DMS79 (cell line): ENCODE results near the gene KCNK2.

ENCODE experiments used
- DNase-seq: peaks from one replicate; lab custom pipeline; 2025; lab: John Stamatoyannopoulos, UW

The KCNK2 gene, protein sequence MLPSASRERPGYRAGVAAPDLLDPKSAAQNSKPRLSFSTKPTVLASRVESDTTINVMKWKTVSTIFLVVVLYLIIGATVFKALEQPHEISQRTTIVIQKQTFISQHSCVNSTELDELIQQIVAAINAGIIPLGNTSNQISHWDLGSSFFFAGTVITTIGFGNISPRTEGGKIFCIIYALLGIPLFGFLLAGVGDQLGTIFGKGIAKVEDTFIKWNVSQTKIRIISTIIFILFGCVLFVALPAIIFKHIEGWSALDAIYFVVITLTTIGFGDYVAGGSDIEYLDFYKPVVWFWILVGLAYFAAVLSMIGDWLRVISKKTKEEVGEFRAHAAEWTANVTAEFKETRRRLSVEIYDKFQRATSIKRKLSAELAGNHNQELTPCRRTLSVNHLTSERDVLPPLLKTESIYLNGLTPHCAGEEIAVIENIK

DNA sequence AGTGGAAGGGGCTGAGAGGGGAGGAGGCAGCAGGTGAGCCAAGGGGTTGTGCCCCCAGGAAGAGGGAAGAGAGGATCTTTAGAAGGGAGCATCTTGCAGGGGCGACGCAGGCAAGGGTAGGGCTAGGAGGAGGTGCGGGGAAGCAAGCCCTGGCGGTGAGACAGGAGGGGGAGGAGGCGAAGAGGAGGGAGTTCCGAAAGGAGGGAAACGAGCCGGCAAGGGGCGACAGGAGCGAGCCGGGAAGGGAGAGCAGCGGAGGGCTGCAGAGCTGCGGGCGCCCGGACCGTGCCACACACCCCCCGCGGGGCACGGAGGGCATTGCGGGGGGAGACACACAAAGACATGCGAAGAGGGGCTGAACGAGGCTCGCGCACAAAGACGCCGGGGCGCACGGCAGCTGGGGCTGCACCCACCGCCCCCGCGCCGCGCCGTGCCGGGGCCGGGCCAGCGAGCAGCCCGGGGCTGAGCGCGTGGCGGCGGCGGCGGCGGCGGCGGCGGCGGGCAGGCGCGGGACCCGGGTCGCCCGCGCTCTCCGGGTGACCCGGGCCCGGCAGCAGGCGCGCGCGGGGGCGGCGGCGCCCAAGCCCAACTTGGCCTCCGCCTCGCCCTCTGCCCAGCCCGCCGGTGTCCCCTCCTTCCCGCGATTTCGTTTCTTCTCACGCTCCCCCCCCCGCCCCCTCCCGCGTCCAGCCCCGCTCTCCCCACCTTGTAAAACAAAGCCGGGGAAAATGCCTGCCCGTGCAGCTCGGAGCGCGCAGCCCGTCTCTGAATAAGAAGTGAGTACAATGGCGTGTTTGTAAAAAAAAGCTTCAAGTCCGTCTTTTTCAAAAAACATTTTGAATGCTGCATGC, at the start of gene KCNK2:
Gene KCNK2, plus strand, starts transcription at position 206 of the 851 bp plus-strand sequence. CDS start 649 bp downstream, outside the sequence.
- no peak for DNase-seq

DNA sequence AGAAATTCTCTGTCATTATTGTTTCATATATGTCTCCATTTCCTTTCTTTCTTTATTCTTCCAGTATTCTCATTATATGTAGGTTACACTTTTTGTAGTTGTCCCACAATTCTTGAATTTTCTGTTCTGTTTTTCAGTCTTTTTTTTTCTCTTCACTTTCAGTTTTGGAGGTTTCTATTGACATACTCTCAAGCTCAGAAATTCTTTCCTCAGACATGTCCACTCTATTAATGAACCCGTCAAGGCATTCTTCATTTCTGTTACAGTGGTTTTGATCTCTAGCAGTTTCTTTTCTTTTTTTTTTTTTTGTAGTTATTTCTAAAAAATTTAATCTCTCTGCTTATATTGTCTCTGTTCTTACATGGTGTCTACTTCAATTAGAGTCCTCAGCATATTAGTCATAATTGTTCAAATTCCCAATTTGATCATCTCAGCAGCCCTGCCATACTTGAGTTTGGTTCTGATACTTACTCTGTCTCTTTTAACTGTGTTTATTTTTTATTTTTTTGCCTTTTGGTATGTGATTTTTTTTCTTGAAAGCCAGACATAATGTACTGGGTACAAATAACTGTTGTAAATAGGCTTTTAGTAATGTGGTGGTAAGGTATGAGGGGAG, 49.5 kb upstream of the KCNK2 start:
- no peak for DNase-seq

GRCh38 chr1:215040190-215040589, 42.3 kb upstream of the KCNK2 start:
- DNase-seq: no peak

DNA sequence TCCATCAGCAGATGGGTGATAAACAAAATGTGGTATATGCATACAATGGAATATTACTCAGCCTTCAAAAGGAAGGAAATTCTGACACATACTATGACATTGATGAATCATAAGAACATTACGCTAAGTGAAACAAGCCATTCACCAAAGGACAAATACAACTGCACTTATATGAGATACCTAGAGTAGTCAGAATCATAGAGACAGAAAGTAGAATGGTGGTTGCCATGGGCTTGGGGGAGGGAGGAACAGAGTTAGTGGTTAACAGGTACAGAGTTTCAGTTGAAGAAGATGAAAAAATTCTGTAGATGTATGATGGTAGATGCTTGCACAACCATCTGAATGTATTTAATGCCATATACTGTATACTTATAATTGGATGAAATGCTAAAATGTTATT, 39.1 kb upstream of the KCNK2 start:
- DNase-seq: no peak

GRCh38 chr1:215044151-215044550, 38.4 kb upstream of the KCNK2 start:
- no peak for DNase-seq

DNA sequence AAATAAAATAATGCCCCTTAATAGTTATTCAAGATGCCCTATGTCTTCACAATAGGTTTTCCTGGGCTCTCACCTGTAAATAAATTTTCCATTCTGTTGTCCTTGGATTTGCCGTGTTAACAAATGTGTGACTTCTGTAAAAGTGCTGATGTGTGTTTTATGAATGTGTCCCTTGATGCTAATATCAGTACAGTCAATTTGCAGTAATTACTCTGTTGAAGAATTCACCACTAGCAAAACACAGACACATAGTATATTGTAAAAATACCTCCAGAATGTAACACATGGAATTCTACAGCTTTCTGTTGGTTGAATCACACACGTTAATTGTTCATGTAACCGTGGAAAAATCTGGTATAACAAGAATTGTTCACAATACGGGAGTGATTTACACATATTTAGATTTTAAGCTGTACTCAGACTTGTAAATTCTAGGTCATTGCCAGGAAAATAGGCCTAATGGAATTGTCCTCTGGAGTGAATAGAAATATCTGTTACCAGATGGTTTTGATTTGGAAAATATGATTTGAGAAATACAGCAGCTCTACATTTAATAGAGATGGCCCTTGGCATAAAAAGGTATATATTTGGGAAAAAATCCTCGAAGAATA, 36.7 kb upstream of the KCNK2 start:
- no peak for DNase-seq

DNA sequence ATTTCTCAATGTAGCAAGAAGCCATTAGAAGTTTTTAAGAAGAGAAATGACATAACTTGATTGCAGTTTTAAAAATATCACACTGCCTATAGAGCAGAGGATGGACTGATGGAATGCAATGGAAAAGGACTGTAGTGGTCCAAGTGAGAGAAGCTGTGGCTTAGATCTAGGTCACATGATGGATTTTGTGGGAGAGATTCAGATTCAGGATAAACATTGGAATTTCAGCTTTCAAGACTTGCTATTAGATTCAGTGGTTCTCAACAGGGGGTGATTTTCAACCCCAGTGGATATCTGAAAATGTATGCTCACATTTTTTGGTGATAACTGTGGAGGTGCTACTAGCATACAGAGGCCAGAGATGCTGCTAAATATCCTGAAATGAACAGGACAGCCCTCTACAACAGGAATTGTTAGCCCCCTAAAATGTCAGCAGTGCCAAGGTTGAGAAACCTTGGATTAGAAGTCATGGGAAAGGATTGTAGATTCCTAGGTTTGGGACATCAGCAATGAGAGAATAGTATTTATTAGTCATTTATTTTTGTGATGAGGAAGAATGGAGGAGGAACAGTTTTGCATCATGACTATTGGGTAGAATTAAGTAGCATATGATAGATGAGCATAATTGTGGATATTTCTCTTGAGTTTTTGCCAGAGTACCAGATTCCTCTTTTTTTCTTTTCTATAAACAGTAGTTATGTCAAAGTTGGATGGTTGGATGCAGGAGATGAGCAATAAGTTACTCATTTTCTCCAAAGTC, 30.1 kb upstream of the KCNK2 start:
- DNase-seq: no peak

DNA sequence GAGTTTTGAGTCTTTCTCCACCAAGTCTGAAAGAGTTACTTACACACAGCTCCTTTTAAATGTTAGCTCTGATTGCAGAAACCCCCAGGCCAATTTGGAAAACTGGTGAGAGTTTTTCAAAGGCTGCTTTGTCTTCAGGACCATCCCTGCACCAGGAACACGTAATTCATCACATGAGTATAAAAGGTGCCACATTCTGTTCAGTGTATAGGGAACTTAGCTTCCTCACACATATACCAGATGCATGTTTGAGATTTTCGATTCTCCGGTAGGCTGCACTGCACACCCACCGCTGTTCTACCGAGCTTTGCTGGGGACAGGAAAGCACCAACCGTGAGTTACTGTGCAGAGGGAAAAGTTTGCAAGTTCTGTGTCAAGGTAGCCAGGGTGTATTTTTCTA, 28.3 kb upstream of the KCNK2 start:
- no peak for DNase-seq

DNA sequence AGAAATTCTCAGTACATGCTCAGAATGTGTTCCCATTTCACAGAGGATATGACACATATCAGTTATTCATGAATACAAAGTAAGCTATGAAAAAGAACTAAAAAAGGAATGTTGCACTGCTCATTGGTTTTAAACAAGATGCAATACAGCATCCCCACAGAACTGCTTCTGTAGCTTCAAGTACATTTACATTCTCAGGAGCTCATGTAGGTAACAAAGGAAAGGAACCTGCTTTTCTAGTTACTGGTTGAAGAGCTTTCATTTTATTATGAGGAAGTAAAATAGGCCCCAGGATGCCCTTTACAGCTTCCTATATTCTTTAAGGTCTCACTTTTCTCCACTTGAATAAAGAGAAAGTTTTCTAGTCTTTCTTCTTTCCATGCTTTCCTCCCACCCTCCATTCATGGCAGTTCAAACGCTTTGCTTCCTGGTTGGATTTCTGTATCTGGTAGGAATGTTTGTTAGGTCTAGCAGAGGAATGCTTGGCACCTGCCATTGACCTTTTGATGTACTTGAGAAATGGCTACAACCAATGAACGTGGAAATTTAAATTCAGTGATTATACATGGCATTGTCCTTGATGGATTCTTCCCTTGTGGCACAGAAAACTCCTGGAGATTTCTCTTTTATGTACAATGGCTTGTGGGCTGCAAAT, 27.1 kb upstream of the KCNK2 start:
- DNase-seq: no peak

- no peak for DNase-seq
These were observed 26.0 kb upstream of the KCNK2 start for GRCh38 chr1:215056584-215056983.

DNA sequence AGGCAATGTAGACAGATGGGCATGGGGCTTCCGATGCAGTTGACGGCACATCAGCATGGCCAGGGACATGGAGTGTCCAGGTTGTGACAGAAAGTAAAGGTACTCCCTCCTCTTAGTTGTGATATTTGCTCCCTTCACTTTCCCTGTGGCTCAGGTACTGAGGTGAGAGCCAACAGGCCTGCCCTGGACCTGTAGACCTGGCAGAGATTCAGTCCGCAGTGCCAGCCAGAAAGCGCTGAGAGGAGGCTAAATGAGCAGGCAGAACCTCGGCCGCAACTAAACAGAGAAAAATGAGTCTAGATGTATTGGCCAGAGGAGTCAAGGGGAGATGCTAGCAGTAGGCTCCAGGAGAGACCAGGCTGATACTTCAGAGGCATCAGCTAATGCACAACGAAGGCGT, 22.6 kb upstream of the KCNK2 start:
- DNase-seq: no peak

DNA sequence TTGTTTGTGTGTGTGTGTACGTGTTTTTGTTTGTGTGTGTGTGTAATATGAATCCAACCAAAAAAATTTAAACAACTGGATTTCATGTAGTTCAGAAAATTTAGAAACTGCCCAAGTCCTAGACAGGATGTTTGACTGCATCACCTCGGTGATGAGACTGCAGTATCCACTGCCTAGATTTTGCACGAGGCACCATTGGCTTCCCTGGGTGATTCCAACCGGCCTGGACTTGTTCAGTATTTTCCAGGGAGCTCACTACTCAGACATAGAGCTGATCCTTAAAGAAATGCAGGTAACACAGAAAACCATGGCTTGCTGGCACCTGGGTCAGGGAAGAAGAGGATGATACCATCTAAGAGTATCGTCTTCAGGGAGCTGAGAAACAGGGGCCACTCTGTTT, 18.2 kb upstream of the KCNK2 start:
- DNase-seq: no peak

DNA sequence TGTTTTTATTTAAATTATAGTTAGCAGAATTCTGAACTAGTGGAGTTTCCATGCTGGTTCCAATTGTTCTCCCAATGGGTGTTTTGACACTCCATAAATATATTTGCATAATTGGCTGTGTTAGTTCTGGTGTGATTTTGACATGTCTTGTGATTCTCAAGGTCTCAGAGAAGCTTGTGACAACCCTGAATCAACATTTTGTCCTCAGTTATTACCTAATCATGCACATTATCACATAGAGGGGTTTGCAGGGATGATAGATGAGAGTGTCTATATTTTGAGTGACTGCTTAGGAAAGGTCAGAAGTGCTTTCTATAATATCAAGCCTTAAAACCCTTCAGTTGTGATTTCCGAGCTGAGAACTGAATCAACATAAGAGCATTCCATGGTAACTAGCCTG, 11.5 kb upstream of the KCNK2 start:
- no peak for DNase-seq

DNA sequence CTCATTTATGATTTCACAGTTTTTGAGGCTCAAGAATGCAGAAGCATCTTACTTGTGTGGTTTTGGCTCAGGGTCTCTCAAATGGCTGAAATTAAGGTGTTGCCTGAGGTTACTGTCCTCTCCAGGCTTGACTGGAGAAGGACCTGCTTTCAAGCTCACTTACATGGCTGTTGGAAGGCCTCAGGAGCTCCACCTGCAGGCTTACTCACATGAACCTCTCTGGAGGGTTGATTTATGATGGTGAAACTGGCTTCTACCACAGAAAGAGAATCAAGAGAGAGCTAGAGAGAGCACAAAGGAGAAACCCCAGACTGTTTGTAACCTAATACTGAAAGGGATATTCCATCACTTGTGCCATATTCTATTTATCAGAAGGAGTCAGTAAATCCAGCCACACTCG, 6.2 kb upstream of the KCNK2 start:
- DNase-seq: no peak

- DNase-seq: no peak
These were observed 3.1 kb upstream of the KCNK2 start for GRCh38 chr1:215079456-215079855.

DNA sequence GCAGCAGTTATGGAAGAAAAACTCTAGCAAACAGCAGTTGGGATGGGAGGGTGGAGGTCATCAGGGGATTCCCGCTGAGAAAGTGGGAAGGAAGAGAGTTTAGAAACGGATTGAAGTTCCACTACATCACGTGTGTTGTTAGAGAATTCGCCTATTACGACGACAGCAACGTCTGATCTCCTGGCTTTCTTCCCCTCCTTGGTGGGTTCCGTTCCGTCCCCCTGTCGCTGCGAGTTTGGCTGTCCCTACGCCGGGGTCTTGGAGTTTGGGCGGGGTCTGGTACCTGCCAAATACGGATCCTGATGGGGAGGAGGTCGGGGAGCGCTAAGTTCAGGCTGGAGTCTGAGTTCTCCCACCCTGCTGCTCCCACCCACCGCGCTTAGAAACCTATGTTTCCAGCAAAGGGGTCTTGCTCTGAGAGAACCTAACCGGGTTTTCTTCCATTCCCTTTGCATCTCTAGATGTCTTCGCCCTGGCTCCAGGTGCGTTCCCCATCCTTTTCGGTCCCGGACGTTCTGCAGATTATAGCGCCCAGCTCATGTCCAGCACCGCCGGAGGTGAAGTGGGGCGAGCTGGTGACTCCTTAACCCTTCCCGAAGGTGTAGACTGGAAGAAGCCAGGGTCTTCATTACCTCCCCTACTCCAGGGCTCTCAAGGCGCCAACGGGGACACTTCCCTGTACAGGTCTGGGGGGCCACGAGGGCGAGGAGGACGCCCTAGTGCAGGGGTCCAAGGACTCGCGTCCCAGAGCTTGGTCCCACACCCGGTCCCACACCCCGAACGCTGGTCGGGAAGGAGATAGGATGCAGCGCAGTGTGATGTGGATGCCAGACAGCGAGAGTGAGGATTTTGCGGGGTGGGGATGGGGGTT, 641 bp upstream of the KCNK2 start:
- DNase-seq: no peak

DNA sequence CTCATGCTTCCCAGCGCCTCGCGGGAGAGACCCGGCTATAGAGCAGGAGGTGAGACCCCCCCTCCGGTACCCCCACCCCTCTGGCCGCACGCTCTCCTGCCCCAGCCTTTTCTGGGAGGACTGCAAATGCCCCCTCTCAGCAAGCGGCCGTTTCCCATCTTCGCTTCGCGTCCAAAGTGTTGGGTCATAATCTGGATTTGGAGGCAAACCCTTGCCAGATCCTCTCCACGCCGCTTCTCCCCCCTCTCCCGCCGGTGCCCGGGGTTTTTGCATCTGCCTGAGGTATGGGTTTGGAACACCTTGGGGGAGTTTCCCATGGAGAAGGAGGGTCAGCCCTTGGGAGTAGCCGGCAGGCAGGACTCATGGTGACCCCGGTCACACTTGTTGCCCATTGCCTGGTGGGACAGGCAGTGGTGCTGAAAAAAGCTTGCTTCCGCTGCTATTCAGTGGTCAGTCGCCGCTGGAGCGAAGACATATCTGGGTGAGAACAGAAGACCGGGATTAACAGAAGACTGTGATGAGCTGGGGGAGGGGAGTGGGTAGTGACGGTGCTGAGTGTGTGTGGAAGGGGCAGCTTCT, 935 bp downstream of the KCNK2 start:
- no peak for DNase-seq

DNA sequence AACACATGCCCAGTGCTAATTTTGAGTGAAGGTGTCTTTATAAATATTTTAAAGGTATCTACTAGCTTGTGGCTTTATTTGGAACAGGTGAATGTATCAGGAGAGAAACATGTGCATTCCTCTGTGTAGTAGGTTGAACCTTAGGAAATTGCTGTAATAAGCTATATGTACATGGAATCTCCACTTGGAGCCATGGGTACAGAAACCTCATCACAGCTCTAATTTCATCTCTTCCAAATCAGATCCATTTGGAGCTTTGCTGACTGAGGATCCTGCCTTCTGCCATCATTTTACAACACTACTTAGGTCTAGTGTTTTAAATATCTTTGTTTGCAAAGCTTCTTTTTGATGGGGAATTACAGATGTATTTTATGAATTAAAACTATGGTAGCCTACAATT, 2.1 kb downstream of the KCNK2 start:
- DNase-seq: no peak

DNA sequence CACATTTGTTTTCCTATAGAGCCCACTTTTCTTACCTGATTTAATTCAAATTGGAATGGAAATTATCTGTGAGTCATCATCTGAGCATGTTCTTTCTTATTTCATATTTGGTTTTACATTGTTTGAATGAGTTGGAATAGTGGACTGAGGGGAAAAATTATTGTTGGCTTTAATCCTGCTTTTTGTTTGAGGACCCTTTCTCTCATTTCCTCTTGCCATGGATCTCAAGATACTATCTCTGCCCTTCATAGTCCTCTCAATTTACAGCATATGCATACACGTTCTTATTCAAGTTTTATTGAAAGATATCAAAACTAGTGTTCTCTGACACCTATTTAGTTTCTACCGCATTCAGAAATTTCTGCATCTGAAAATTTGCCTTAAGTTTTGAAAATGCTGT, 5.1 kb downstream of the KCNK2 start:
- DNase-seq: no peak

- no peak for DNase-seq
These were observed 11.8 kb downstream of the KCNK2 start for GRCh38 chr1:215094381-215094780.
